Thoracic aorta (tissue), 2 donors: ENCODE results near the gene CCZ1. TPM values are rescaled to one million over a fixed set of nuclear protein-coding genes. Genes with fewer than 3 reads are reported as not detected.
"Not testable (repeated sequence)": the region's sequence is repeated elsewhere in the genome, so short reads cannot be mapped to it uniquely, and the experiment has no call there.

ENCODE experiments used
- ATAC-seq: fragments of 150-250 bp; one replicate; pipeline ENCODE4 v1.8.0; 2017; ENCODE audit warnings: low read depth; ENCODE audit not compliant: insufficient number of reproducible peaks, low FRiP score
- DNase-seq: peaks from one replicate; pipeline ENCODE4 v3.0.0-alpha.2; 2020; ENCODE audit warnings: low spot score
- H3K27ac ChIP-seq, 2 donors: fragments of 200-600 bp; sonication (generic); 1 replicate in 1 of 2; 2 replicates in 1 of 2; pipeline ENCODE4 v1.5.1; 2016; ENCODE audit warnings: mild to moderate bottlenecking in 2 of 2, moderate library complexity in 2 of 2
- H3K27me3 ChIP-seq: fragments of 200-600 bp; sonication (generic); replicated peaks from 2 replicates; pipeline ENCODE4 v1.6.0; 2016; ENCODE audit warnings: mild to moderate bottlenecking; ENCODE audit not compliant: insufficient read depth
- H3K36me3 ChIP-seq: fragments of 200-600 bp; sonication (generic); one replicate; pipeline ENCODE4 v1.5.1; 2016
- H3K4me1 ChIP-seq, 2 donors: fragments of 200-600 bp; sonication (generic); 1 replicate in 1 of 2; 2 replicates in 1 of 2; pipeline versions ENCODE4 v1.5.1 to v1.6.0; 2016; ENCODE audit warnings: low read depth in 2 of 2, mild to moderate bottlenecking in 1 of 2; ENCODE audit not compliant: control insufficient read depth in 1 of 2
- H3K4me3 ChIP-seq: fragments of 200-600 bp; sonication (generic); 2 replicates; pipeline ENCODE4 v1.5.1; 2016; ENCODE audit warnings: mild to moderate bottlenecking
- H3K9me3 ChIP-seq: fragments of 200-600 bp; sonication (generic); 2 replicates; pipeline ENCODE4 v1.5.1; 2016
- CTCF ChIP-seq: fragments of 200-600 bp; sonication (generic); IDR thresholded peaks from one replicate; pipeline ENCODE4 v1.5.1; 2019; ENCODE audit warnings: antibody characterized with exemption
- total RNA-seq, 2 donors: library from RNA; depleted of rRNA; stranded (reverse); fragments of >200 nt; gene quantifications; one replicate each; pipeline versions ENCODE4 v1.1.0 to v1.2.3, GENCODE V29; 2016

CCZ1 gene
- total RNA-seq, 2 donors from 2014 or later, result 44.7 to 57.6 TPM

- H3K27me3 ChIP-seq, result no peaks in the 10 kb centered on the region
- no peak overlapping the region for H3K27ac ChIP-seq
- H3K4me3 ChIP-seq, result no peak overlapping the region
- H3K9me3 ChIP-seq, result no peaks in the 10 kb centered on the region
- DNase-seq (no peak), ATAC-seq (no peak)
- no peak for TF ChIP-seq CTCF
- H3K4me1 ChIP-seq, result no peaks in the 10 kb centered on the region
- H3K36me3 ChIP-seq, result no peaks in the 10 kb centered on the region
Observed at GRCh38 chr7:5867060-5867459, 31.5 kb upstream of the CCZ1 start.

- not testable (repeated sequence) for DNase-seq, H3K27me3 ChIP-seq, H3K4me1 ChIP-seq, H3K4me3 ChIP-seq, H3K36me3 ChIP-seq, ATAC-seq, H3K27ac ChIP-seq, H3K9me3 ChIP-seq
Observed at GRCh38 chr7:5868928-5869341, 29.6 kb upstream of the CCZ1 start.

- Histone ChIP-seq H3K36me3 (no peaks in the 10 kb centered on the region), H3K27me3 (no peaks in the 10 kb centered on the region), H3K27ac (no peak overlapping the region), H3K9me3 (no peaks in the 10 kb centered on the region), H3K4me3 (no peak overlapping the region), H3K4me1 (no peaks in the 10 kb centered on the region)
- no peak for DNase-seq
- no peak for TF ChIP-seq CTCF
- ATAC-seq, result no peak
Observed at GRCh38 chr7:5869691-5870090, 28.8 kb upstream of the CCZ1 start.

- Histone ChIP-seq H3K4me3 (no peak overlapping the region), H3K4me1 (no peaks in the 10 kb centered on the region), H3K9me3 (no peaks in the 10 kb centered on the region), H3K27me3 (no peaks in the 10 kb centered on the region), H3K27ac (no peak overlapping the region), H3K36me3 (no peaks in the 10 kb centered on the region)
- no peak for TF ChIP-seq CTCF
- ATAC-seq (no peak), DNase-seq (no peak)
Observed at GRCh38 chr7:5870311-5870710, 28.2 kb upstream of the CCZ1 start.

GRCh38 chr7:5872326-5872725, 26.2 kb upstream of the CCZ1 start:
- H3K36me3 ChIP-seq, result no peaks in the 10 kb centered on the region
- no peak overlapping the region for H3K4me3 ChIP-seq
- no peaks in the 10 kb centered on the region for H3K9me3 ChIP-seq
- H3K27me3 ChIP-seq, result no peaks in the 10 kb centered on the region
- ATAC-seq, result no peak
- no peak overlapping the region for H3K27ac ChIP-seq
- no peaks in the 10 kb centered on the region for H3K4me1 ChIP-seq
- TF ChIP-seq CTCF, result no peak
- no peak for DNase-seq

GRCh38 chr7:5879591-5879990, 18.9 kb upstream of the CCZ1 start:
- not testable (repeated sequence) for H3K4me3 ChIP-seq, DNase-seq

GRCh38 chr7:5880106-5880505, 18.4 kb upstream of the CCZ1 start:
- H3K27me3 ChIP-seq, H3K9me3 ChIP-seq, ATAC-seq, H3K4me1 ChIP-seq, H3K4me3 ChIP-seq, H3K36me3 ChIP-seq, H3K27ac ChIP-seq, DNase-seq: not testable (repeated sequence)

More at GRCh38 chr7:5879591-5879990, 18.9 kb upstream of the CCZ1 start:
- not testable (repeated sequence) for H3K36me3 ChIP-seq, ATAC-seq, H3K4me1 ChIP-seq, H3K27me3 ChIP-seq, H3K27ac ChIP-seq, H3K9me3 ChIP-seq

GRCh38 chr7:5884431-5884830, 14.1 kb upstream of the CCZ1 start:
- H3K9me3 ChIP-seq, ATAC-seq, H3K27ac ChIP-seq, H3K27me3 ChIP-seq, H3K4me3 ChIP-seq, H3K36me3 ChIP-seq, H3K4me1 ChIP-seq, DNase-seq: not testable (repeated sequence)

GRCh38 chr7:5888021-5888420, 10.5 kb upstream of the CCZ1 start:
- not testable (repeated sequence) for H3K9me3 ChIP-seq, ATAC-seq, DNase-seq, H3K27ac ChIP-seq, H3K36me3 ChIP-seq, H3K4me3 ChIP-seq, H3K4me1 ChIP-seq, H3K27me3 ChIP-seq
